Gastroesophageal sphincter (tissue), 4 donors: ENCODE data around the gene SRP68. TPM values are rescaled to one million over a fixed set of nuclear protein-coding genes. Genes with fewer than 3 reads are reported as not detected.
"Not testable (repeated sequence)": the region's sequence is repeated elsewhere in the genome, so short reads cannot be mapped to it uniquely, and the experiment has no call there.

Experiments used
- ATAC-seq: fragments of 150-250 bp; one replicate; pipeline ENCODE4 v1.9.1; 2016; ENCODE audit warnings: mild to moderate bottlenecking, moderate library complexity
- H3K27ac ChIP-seq, 4 donors: fragments of 200-600 bp; sonication (generic) in 3 of 4; 1 replicate in 3 of 4; 2 replicates in 1 of 4; pipeline ENCODE4 v1.5.1; 2016 to 2019
- H3K27me3 ChIP-seq: fragments of 200-600 bp; sonication (generic); one replicate; pipeline ENCODE4 v1.5.1; 2019
- H3K36me3 ChIP-seq, 2 donors: fragments of 200-600 bp; sonication (generic); one replicate each; pipeline ENCODE4 v1.5.1; 2019; ENCODE audit warnings: control low read depth in 1 of 2
- H3K4me1 ChIP-seq, 3 donors: fragments of 200-600 bp; sonication (generic); 1 replicate in 2 of 3; 2 replicates in 1 of 3; pipeline ENCODE4 v1.5.1; 2016 to 2019; ENCODE audit warnings: control low read depth in 2 of 3
- H3K4me3 ChIP-seq, 2 donors: fragments of 200-600 bp; sonication (generic); one replicate each; pipeline ENCODE4 v1.5.1; 2019; ENCODE audit warnings: mild to moderate bottlenecking in 1 of 2, moderate library complexity in 1 of 2
- H3K9me3 ChIP-seq, 3 donors: fragments of 200-600 bp; sonication (generic); one replicate each; pipeline ENCODE4 v1.5.1; 2017 to 2019; ENCODE audit warnings: control low read depth in 2 of 3
- CTCF ChIP-seq, 4 experiments: fragments of 200-600 bp in 2 of 4; fragments of 450-650 bp in 2 of 4; sonication (generic) in 1 of 4; IDR thresholded peaks; one replicate each; pipeline ENCODE4 v1.5.1; 2017 to 2019; ENCODE audit warnings: antibody characterized with exemption in 4 of 4, mild to moderate bottlenecking in 2 of 4, moderate library complexity in 2 of 4
- EP300 ChIP-seq: sonication (generic); formaldehyde crosslinking; IDR thresholded peaks from one replicate; pipeline ENCODE4 v1.6.1; 2017; ENCODE audit warnings: antibody characterized with exemption, mild to moderate bottlenecking
- POLR2A ChIP-seq, 2 donors: fragments of 450-650 bp; IDR thresholded peaks; one replicate each; pipeline ENCODE4 v1.6.1; 2017; ENCODE audit warnings: antibody characterized with exemption in 2 of 2, mild to moderate bottlenecking in 2 of 2, moderate library complexity in 1 of 2
- POLR2AphosphoS5 ChIP-seq: sonication (generic); formaldehyde crosslinking; IDR thresholded peaks from one replicate; pipeline ENCODE4 v1.6.1; 2017; ENCODE audit warnings: antibody characterized with exemption
- WGBS, 2 donors: methylation state at CpG; one replicate each; pipeline ENCODE4 v1.1.5; 2018; ENCODE audit warnings: low coverage in 1 of 2; 5-methylcytosine and 5-hydroxymethylcytosine counted together
- total RNA-seq, 4 donors: library from RNA; depleted of rRNA; stranded (reverse); fragments of >200 nt; gene quantifications; one replicate each; pipeline ENCODE4 v1.1.0, GENCODE V29; 2016

SRP68 gene
- total RNA-seq, 4 donors from 2014 or later, result 43.0 to 63.8 (median 48.7) TPM

- H3K27ac ChIP-seq, result no peak overlapping the region
- H3K27me3 ChIP-seq, result no peaks in the 10 kb centered on the region
- peaks cover 6 to 86% of the 10 kb centered on the region in 2 donors for H3K36me3 ChIP-seq
- peaks cover 0 to 19% (median 6%) of the 10 kb centered on the region in 3 donors for H3K4me1 ChIP-seq
- H3K9me3 ChIP-seq, result no peaks in the 10 kb centered on the region
- WGBS, 2 donors, result 82 to 83% methylated on average over 1 to 4 of the region's 4 CpGs
- ATAC-seq, result no peak
- no peak overlapping the region for H3K4me3 ChIP-seq
- TF ChIP-seq POLR2A (IDR thresholded peaks at IDR 0.05), result no peak
- TF ChIP-seq CTCF (IDR thresholded peaks at IDR 0.05), result no peak
Measured at GRCh38 chr17:76065775-76066174, 6.5 kb downstream of the SRP68 start.

GRCh38 chr17:76063875-76064546, 8.3 kb downstream of the SRP68 start:
- Histone ChIP-seq H3K27ac (no peak overlapping the region), H3K36me3 (peaks cover 10 to 94% of the 10 kb centered on the region in 2 donors), H3K4me3 (no peak overlapping the region), H3K9me3 (no peaks in the 10 kb centered on the region), H3K27me3 (no peaks in the 10 kb centered on the region), H3K4me1 (peaks cover 0 to 1% (median 0%) of the 10 kb centered on the region in 3 donors)
- ATAC-seq, result no peak
- TF ChIP-seq CTCF (IDR thresholded peaks at IDR 0.05) (no peak), POLR2A (IDR thresholded peaks at IDR 0.05) (no peak), EP300 (no peak), POLR2AphosphoS5 (no peak)
- WGBS, 2 donors, result 87 to 89% methylated on average over 6 to 15 of the region's 15 CpGs

GRCh38 chr17:76058264-76058663, 14.1 kb downstream of the SRP68 start:
- not testable (repeated sequence) for H3K9me3 ChIP-seq, H3K4me1 ChIP-seq, H3K27ac ChIP-seq, H3K4me3 ChIP-seq, H3K27me3 ChIP-seq, ATAC-seq
- peaks cover 7 to 96% of the 10 kb centered on the region in 2 donors for H3K36me3 ChIP-seq
- 75 to 82% methylated on average over 5 to 6 of the region's 6 CpGs for WGBS, 2 donors

- Histone ChIP-seq H3K4me1 (no peaks in the 10 kb centered on the region), H3K36me3 (peaks cover 7 to 100% of the 10 kb centered on the region in 2 donors), H3K27ac (no peak overlapping the region), H3K9me3 (no peaks in the 10 kb centered on the region), H3K27me3 (no peaks in the 10 kb centered on the region), H3K4me3 (no peak overlapping the region)
- no peak for ATAC-seq
- no peak for TF ChIP-seq POLR2A (IDR thresholded peaks at IDR 0.05)
- TF ChIP-seq POLR2AphosphoS5, result no peak
- no peak for TF ChIP-seq CTCF (IDR thresholded peaks at IDR 0.05)
- TF ChIP-seq EP300, result no peak
- WGBS, 2 donors, result 79 to 89% methylated on average over 3 of the region's 3 CpGs
Measured at GRCh38 chr17:76056882-76057281, 15.4 kb downstream of the SRP68 start.

- 87% methylated on average over 3 of the region's 4 CpGs; no CpG with 5 or more reads in 1 of the 2 donors for WGBS, 2 donors
- Histone ChIP-seq H3K27ac (no peak overlapping the region), H3K27me3 (no peaks in the 10 kb centered on the region), H3K4me3 (no peak overlapping the region), H3K36me3 (peaks cover 0 to 100% of the 10 kb centered on the region in 2 donors), H3K9me3 (no peaks in the 10 kb centered on the region), H3K4me1 (no peaks in the 10 kb centered on the region)
- ATAC-seq, result no peak
- TF ChIP-seq CTCF (IDR thresholded peaks at IDR 0.05) (no peak), POLR2A (IDR thresholded peaks at IDR 0.05) (no peak), POLR2AphosphoS5 (no peak), EP300 (no peak)
Measured at GRCh38 chr17:76054112-76054476, 18.2 kb downstream of the SRP68 start.
